Stimulated activated CD4-positive, alpha-beta T cell treated with anti-CD3 and anti-CD28 coated beads, Interleukin-12 subunit alpha, Interleukin-12 subunit beta, amount 100 ng/mL, for 24 hours (primary cell): ENCODE data around the gene PLPPR2.
"Not testable (repeated sequence)": the region's sequence is repeated elsewhere in the genome, so short reads cannot be mapped to it uniquely, and the experiment has no call there.

Experiments used
- DNase-seq, 2 experiments: peaks; one replicate each; pipeline ENCODE4 v3.0.0-alpha.2; 2020; ENCODE audit warnings: low read depth in 2 of 2

Gene PLPPR2

GRCh38 chr19:11370744-11371143, 15.5 kb downstream of the PLPPR2 start:
- no peak for DNase-seq

GRCh38 chr19:11373166-11373884, 18.1 kb downstream of the PLPPR2 start:
- no peak for DNase-seq

GRCh38 chr19:11373885-11374432, 18.7 kb downstream of the PLPPR2 start:
- no peak for DNase-seq

DNA sequence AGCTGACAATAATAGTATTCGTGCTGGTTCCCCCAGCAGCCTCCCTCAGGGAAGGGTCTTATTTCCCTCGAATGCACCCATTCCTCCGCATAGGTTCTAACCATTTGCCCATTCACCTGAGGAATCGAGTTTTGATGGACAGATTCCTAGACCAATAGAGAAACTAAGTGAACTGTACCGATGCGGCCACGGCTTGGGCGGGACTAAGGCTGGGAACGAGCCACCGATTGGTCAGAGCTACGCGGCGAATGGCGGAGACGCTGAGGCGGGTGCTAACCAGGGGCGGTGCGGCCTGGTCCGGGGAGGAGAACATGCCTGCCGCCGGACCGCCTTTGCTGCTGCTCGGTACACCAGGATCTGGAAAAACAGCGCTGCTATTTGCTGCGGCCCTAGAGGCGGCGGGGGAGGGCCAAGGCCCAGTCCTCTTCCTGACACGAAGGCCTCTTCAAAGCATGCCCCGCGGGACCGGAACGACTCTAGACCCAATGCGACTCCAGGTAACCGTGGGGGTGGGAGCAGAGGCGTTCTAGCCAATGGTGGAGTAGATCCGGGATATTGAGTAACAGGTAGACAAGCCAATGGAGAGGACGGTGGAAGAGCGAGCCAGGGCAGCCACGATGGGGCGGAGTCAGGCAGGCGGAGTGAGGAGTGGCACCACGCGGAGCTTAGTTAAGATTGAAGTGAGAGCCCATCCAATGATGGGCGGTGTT, 19.4 kb downstream of the PLPPR2 start, which contains the start of gene SWSAP1:
Gene SWSAP1 (plus strand): TSS at position 234 of the 710 bp plus-strand sequence. CDS start 15 bp downstream, at position 249.
- DNase-seq = peak; percentile 91 to 95

DNA sequence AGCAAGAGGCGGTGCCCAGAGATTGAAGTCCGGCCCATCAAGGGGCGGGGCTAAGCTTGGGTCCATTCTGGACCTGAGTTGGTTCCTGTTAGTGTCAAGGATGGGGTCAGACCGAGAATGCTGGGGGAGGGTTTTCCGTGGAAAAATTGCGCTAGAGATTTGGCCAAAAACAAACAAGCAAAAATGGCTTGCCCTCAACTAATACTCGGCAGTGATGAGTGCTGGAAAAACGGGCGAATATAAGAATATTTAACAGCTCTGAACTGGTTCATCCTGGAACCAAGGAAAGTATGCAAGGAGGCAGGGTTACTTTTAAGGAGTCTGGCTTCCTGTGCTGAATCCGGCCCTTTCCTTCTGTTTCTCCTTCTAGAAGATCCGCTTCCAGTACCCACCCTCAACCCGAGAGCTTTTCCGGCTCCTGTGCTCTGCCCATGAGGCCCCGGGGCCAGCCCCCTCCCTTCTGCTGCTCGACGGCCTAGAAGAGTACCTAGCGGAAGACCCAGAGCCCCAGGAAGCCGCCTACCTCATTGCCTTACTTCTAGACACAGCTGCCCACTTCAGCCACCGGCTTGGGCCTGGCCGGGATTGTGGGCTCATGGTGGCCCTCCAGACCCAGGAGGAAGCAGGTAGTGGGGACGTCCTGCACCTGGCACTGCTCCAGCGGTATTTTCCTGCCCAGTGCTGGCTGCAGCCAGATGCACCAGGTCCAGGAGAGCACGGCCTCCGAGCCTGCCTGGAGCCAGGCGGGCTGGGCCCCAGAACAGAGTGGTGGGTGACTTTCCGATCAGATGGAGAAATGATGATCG, 20.1 kb downstream of the PLPPR2 start:
- peak; percentile 26 to 56 for DNase-seq

DNA sequence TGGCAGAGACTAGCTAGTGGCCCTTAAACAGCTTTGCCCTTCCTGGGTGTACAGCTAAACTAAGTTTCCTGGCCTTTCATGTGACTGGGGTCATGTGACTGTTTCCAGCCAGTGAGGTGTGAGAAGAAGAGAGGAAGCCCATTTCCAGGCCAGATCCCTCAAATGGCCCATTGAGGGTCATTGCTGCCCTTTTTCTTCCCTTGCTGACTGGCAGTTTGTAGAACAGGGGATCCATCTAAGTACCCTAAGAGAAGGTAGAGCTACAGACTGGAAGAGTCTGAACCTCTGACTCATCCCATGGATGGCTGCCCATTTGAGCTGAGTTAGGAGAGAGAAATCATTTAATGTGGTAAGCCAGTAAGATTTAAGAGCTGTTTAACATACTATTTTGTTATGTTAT, 22.0 kb downstream of the PLPPR2 start:
- no peak for DNase-seq

GRCh38 chr19:11377756-11378155, 22.5 kb downstream of the PLPPR2 start:
- no peak for DNase-seq

DNA sequence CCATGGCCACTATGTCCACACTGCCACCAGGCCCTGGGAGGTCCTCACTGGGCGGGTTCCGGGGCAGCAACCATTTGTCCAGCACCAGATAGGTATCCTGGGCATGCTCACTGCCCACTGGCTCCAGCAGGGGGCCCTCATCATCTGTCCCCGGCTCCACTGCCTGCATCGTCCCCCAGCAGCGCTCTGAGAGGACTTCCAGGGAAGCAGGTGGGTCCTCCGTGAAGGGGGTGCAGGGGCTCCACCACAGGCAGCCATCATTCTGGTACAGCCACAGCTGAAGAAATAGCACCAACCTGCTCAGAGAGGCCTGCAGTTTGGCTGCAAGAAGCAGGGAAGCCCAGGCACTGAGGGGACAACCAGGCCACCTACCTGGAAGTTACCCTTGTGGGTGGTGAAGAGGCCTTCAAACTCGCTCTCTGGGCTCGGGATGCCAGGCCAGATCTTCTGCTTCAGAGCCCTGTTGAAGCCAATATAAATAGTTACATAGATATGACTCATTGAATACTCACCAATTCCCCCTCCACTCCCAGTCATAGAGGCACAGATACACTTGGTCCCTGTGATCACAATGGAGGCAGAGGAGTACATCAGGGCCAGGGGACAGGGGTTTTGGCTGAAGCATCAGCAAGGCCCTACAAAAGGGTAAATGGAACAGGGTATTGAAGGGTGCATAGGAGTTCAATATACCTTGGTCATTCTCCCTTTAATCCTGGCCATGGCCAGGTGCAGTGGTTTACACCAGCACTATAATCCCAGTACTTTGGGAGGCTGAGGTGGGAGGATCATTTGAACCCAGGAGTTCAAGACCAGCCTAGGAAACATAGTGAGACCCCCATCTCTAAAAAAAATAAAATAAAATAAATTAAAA, 23.3 kb downstream of the PLPPR2 start:
- no peak for DNase-seq

DNA sequence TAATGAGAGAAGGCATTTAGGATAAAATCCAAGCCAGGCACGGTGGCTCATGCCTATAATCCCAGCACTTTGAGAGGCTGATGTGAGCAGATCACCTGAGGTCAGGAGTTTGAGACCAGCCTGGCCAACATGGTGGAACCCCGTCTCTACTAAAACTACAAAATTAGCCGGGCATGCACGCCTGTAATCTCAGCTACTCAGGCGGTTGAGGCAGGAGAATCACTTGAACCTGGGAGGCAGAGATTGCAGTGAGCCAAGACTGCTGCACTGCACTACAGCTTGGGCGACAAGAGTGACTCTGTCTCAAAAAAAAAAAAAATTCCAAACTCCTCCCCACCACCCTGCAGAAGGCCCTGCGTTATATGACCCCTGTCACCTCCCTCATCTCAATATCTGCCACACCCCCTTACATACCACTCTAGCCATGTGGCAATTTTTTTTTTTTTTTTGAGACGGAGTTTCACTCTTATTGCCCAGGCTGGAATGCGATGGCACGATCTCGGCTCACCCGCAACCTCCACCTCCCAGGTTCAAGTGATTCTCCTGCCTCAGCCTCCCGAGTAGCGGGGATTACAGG, 24.1 kb downstream of the PLPPR2 start:
- not testable (repeated sequence) for DNase-seq

DNA sequence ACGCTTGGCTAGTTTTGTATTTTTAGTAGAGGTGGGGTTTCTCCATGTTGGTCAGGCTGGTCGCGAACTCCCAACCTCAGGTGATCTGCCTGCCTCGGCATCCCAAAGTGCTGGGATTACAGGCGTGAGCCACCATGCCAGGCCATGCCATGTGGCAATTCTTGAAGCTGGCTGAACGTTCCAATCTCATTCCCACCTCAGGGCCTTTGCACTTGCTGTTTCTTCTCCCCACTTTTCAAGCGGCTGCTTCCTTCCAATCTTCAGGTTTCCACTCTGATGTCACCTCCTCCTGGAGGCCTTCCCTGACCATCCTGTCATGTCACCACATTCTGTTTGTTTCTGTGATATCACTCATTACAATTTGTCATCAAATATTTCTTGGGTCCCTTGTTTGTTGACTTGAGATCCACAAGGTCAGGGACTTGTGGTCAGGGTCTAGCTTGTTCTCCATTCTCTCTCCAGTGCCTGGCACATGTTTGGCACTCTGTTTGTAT, 24.7 kb downstream of the PLPPR2 start:
- DNase-seq = no peak

DNA sequence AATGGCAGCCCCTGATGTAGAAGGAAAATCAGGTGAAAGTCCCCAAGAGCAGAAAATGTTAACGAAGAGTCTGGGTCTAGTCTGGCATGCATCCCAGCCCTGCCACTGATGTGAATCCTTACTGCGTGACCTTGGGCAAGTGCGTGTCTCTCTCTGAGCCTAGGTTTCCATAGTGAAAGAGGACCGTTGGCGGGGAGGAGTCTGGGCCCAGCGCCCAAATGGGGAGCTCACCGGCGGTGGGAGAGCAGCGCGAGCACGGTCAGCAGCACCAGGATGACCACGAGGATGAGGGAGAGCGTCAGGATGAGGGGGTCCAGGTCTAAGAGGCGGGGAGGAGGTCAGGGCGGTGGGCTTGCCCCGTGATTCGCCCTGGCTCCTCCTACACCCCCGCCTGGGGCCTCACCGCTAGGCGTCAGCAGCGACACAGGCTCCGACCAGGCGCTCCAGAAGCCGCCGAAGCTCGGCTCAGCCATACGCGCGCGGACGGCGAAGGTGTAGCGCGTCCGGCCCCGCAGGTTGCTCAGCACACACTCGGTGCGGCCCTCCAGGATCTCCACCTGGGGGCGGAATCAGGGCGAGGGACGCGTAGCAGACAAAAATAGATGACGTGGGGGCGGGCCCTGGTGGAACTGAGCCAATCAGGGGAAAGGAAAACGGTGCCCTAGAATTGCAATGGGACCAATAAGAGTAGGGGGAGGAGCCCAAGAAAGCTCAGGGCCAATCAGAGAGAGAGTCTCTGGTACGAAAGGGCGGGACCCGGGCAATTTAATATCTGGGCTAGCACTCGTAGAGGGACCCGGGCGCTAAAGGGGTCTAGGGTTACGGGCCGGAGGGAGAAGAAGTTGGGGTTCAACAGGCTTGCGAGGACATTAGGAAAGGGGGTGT, 25.7 kb downstream of the PLPPR2 start:
- peak; percentile 86 to 95 for DNase-seq

DNA sequence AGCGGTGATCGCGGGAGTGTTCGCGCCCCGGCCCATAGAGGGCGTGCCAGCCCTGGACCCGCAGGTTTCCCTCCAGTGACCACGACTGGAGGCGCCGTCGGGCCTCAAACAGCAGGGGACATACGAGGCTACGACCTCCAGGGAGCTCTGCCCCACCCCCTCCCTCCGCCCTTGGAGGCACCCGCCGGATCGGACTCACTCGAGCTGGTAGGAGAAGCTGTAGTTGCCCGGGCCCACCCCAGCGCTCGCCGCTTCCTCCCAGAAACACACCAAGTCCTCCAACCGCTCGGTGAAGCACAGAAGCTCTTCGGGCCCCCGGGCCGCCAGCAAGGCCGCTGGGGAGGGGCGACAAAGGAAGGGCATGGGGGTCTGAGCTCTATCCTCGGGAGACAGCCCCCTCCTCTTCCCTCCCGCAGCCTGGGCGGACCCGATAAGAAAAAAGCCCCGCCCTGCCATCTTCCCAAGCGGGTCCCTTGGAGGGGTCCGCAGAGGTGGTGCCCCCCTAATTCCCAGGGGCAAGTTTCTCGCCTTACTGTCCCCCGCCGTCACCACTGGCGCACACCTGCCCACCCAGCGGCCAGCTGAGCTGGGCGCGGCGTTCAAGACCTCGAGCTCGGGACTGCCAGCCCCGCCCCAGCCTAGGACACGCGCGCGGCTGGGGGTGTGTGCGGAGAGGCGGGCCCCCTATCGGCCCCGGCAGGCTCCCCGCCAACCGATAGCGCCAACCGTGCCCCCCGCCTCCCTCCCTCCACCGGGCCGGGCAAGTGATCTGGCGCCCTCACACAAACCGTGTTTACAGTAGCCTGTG, 27.9 kb downstream of the PLPPR2 start:
- peak in 1 of 2 experiments; percentile 37 for DNase-seq

DNA sequence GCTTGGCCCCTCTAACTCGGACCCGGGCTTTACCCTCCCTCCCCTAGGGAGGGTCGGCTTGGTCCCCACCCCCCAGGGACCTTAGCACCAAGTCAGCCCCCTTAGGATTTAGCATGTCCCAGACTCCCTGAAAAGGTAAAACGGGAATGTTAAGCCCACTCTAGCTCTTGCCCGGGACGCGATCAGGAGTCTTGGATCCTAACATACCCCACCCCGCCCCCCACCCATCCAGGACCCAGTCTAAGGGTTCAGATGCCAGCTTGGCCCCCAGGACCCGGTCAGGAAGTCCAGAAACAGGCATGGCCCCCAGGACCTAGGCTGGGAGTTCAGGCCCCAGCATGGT, 28.4 kb downstream of the PLPPR2 start:
- no peak for DNase-seq

- no peak for DNase-seq
These were observed 29.5 kb downstream of the PLPPR2 start for GRCh38 chr19:11384778-11385129.

- no peak for DNase-seq
These were observed 32.2 kb downstream of the PLPPR2 start for GRCh38 chr19:11387162-11388034.

DNA sequence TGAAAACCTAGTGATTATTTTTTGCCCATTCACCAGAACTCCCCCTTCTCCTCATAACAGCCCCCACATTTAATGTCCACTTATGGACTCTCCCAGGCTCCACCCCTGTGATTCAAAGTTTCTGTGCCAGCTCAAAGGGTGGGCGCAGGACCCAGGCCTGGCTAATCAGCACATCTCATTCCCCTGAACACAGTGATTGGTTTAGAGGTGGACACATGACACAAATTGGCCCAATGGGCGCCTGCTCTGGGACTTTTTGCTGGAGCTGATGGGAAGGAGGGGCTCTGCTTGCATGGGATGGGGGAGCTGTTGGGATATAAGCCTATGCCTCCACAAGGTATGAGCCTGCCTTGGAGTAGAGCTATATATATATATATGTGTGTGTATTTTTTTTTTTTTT, 35.1 kb downstream of the PLPPR2 start:
- DNase-seq = no peak

GRCh38 chr19:11390933-11391680, 35.9 kb downstream of the PLPPR2 start:
- no peak for DNase-seq
